GM20431 (cell line): ENCODE results near the gene FEZF1.

ENCODE experiments used
- in situ Hi-C: fragments of 300-500 bp; cut with MseI, MboI; formaldehyde crosslinking; loops from one replicate; pipeline ENCODE4 v1.15.0; 2020; ENCODE audit warnings: low sequenced_read_pairs; ENCODE audit not compliant: unreplicated experiment

Gene FEZF1

GRCh38 chr7:122310119-122311021, 5.8 kb upstream of the FEZF1 start:
- in situ Hi-C loops, result no loop called here

- in situ Hi-C loops, result no loop called here
Observed at GRCh38 chr7:122309421-122309820, 4.9 kb upstream of the FEZF1 start.

- in situ Hi-C loops, result no loop called here
Observed at GRCh38 chr7:122307228-122307621, 2.7 kb upstream of the FEZF1 start.

GRCh38 chr7:122306320-122307227, 2.0 kb upstream of the FEZF1 start:
- in situ Hi-C loops, result no loop called here

- in situ Hi-C loops, result no loop called here
Observed at GRCh38 chr7:122305475-122306319, 1.1 kb upstream of the FEZF1 start.

- in situ Hi-C loops, result no loop called here
Observed at GRCh38 chr7:122304996-122305421, 459 bp upstream of the FEZF1 start.

- in situ Hi-C loops, result no loop called here
Observed at GRCh38 chr7:122303531-122304318, 825 bp downstream of the FEZF1 start.

GRCh38 chr7:122302761-122303530, 1.6 kb downstream of the FEZF1 start:
- in situ Hi-C loops, result no loop called here

- in situ Hi-C loops, result no loop called here
Observed at GRCh38 chr7:122301858-122302760, 2.4 kb downstream of the FEZF1 start.

GRCh38 chr7:122300956-122301833, 3.4 kb downstream of the FEZF1 start:
- in situ Hi-C loops, result no loop called here

- in situ Hi-C loops, result no loop called here
Observed at GRCh38 chr7:122300211-122300932, 4.2 kb downstream of the FEZF1 start.

- in situ Hi-C loops, result no loop called here
Observed at GRCh38 chr7:122299624-122300210, 4.8 kb downstream of the FEZF1 start.

GRCh38 chr7:122298618-122299017, 5.9 kb downstream of the FEZF1 start:
- in situ Hi-C loops, result no loop called here

- in situ Hi-C loops, result no loop called here
Observed at GRCh38 chr7:122298131-122298530, 6.4 kb downstream of the FEZF1 start.

- in situ Hi-C loops, result no loop called here
Observed at GRCh38 chr7:122291189-122291588, 13.4 kb downstream of the FEZF1 start.

- in situ Hi-C loops, result no loop called here
Observed at GRCh38 chr7:122290476-122290875, 14.1 kb downstream of the FEZF1 start.
